Lung (tissue), 12 donors: Measurements from ENCODE around the gene KRTAP5-2. TPM values are rescaled to one million over a fixed set of nuclear protein-coding genes. Genes with fewer than 3 reads are reported as not detected.
"Not testable (repeated sequence)": the region's sequence is repeated elsewhere in the genome, so short reads cannot be mapped to it uniquely, and the experiment has no call there.

ENCODE experiments used
- ATAC-seq: fragments of 200-7000 bp; cut with Tn5 transposase; one replicate; pipeline ENCODE4 v1.9.1; 2020; ENCODE audit warnings: moderate number of reproducible peaks; ENCODE audit not compliant: insufficient read depth, low FRiP score
- DNase-seq, 3 donors: peaks; one replicate each; pipeline ENCODE4 v3.0.0-alpha.2; 2013 to 2017
- H3K27ac ChIP-seq, 2 donors: one replicate each; pipeline ENCODE4 v1.5.1; 2013; ENCODE audit warnings: mild to moderate bottlenecking in 2 of 2, moderate library complexity in 2 of 2, control low read depth in 1 of 2, inconsistent platforms in 1 of 2, low read depth in 1 of 2, low read length in 1 of 2
- H3K27me3 ChIP-seq, 3 donors: one replicate each; pipeline ENCODE4 v1.5.1; 2013; ENCODE audit warnings: low read length in 2 of 3; ENCODE audit not compliant: control insufficient read depth in 3 of 3, insufficient read depth in 3 of 3
- H3K36me3 ChIP-seq, 4 donors: one replicate each; pipeline ENCODE4 v1.5.1; 2013; ENCODE audit warnings: low read length in 4 of 4, mild to moderate bottlenecking in 1 of 4, moderate library complexity in 1 of 4; ENCODE audit not compliant: control insufficient read depth in 4 of 4, insufficient read depth in 4 of 4
- H3K4me1 ChIP-seq, 5 donors: one replicate each; pipeline ENCODE4 v1.5.1; 2013; ENCODE audit warnings: low read length in 5 of 5, mild to moderate bottlenecking in 2 of 5, moderate library complexity in 1 of 5; ENCODE audit not compliant: control insufficient read depth in 5 of 5, insufficient read depth in 5 of 5
- H3K4me3 ChIP-seq: one replicate; pipeline ENCODE4 v1.5.1; 2013; ENCODE audit warnings: mild to moderate bottlenecking, control low read depth, moderate library complexity
- H3K9ac ChIP-seq, 2 donors: one replicate each; pipeline ENCODE4 v1.5.1; 2013; ENCODE audit warnings: low read length in 2 of 2, control low read depth in 1 of 2; ENCODE audit not compliant: insufficient read depth in 1 of 2
- H3K9me3 ChIP-seq, 4 donors: one replicate each; pipeline ENCODE4 v1.5.1; 2013; ENCODE audit warnings: low read length in 3 of 4, mild to moderate bottlenecking in 1 of 4, moderate library complexity in 1 of 4; ENCODE audit not compliant: control insufficient read depth in 4 of 4, insufficient read depth in 3 of 4
- WGBS, 2 donors: extraction: QIAGEN DNeasy Blood & Tissue Kit; methylation state at CpG; one replicate each; pipeline ENCODE4 v1.1.7; 2013; 5-methylcytosine and 5-hydroxymethylcytosine counted together
- polyA plus RNA-seq, 2 donors: library from polyadenylated mRNA; stranded (reverse); fragments of 200-250 nt; gene quantifications; one replicate each; pipeline ENCODE4 v1.2.1, GENCODE V29; 2013
- total RNA-seq, 2 donors: library from RNA; depleted of rRNA in 1 of 2; stranded (reverse); fragments of >200 nt in 1 of 2; gene quantifications; one replicate each; pipeline ENCODE4 v1.2.1, GENCODE V29; 2014 to 2021
- TF ChIP-seq, protein P1 (sequence below): IDR thresholded peaks from 2 replicates; pipeline ENCODE4 v1.5.1; 2012; ENCODE audit warnings: mild to moderate bottlenecking; ENCODE audit errors: control extremely low read depth, extremely low read depth
- donor health status: control.
- donor health status: control.
- donor health status: Bipolar disorder and iron deficiency.
- donor health status: healthy.
- donor health status: DM: yes; HTN: yes; CAD: no.

KRTAP5-2 gene
- total and polyA plus RNA-seq, 4 donors: 0.12 TPM; not detected in 3

DNA sequence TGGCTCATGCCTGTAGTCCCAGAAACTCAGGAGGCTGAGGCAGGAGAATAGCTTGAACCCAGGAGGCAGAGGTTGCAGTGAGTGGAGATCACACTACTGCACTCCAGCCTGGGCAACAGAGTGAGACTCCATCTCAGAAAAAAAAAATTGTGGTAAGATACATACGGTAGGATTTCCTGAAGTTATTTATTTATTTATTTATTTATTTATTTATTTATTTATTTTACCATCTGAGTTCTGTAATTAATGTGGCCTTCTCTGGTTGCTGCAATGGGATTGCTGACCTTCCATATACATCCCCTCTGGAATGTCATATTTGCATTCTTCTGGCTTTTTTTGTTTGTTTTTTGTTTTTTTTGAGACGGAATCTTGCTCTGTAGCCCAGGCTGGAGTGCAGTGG is 15.2 kb downstream of the KRTAP5-2 start:
- not testable (repeated sequence) for H3K4me3 ChIP-seq, ATAC-seq, H3K9me3 ChIP-seq

DNA sequence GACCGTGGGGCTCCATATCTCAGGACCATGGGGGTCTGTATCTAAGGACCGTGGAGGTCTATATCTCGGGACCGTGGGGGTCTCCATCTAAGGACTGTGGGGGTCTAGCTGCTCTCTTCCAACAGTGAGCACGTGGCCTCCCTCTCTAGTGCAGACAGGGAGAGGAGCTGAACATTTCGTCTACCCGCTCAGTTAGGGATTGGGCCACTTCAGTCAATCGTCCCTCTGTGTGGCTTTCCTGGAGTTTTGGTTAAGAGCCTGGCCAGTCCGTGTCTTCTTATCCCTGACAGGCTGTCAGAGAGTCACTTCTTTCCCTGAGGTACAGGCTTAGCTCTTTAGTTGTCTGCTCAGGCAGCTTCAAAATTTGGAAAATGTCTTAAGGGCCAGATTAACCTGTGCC is 16.1 kb downstream of the KRTAP5-2 start:
- no peaks in the 10 kb centered on the region for H3K4me1 ChIP-seq
- TF ChIP-seq, protein P1, sequence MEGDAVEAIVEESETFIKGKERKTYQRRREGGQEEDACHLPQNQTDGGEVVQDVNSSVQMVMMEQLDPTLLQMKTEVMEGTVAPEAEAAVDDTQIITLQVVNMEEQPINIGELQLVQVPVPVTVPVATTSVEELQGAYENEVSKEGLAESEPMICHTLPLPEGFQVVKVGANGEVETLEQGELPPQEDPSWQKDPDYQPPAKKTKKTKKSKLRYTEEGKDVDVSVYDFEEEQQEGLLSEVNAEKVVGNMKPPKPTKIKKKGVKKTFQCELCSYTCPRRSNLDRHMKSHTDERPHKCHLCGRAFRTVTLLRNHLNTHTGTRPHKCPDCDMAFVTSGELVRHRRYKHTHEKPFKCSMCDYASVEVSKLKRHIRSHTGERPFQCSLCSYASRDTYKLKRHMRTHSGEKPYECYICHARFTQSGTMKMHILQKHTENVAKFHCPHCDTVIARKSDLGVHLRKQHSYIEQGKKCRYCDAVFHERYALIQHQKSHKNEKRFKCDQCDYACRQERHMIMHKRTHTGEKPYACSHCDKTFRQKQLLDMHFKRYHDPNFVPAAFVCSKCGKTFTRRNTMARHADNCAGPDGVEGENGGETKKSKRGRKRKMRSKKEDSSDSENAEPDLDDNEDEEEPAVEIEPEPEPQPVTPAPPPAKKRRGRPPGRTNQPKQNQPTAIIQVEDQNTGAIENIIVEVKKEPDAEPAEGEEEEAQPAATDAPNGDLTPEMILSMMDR: no peak
- 82 to 88% methylated on average over 9 of the region's 9 CpGs for WGBS, 2 donors
- H3K9ac ChIP-seq: no peak overlapping the region
- no peak for ATAC-seq
- H3K4me3 ChIP-seq: no peak overlapping the region
- H3K27me3 ChIP-seq: no peaks in the 10 kb centered on the region
- peaks cover 0 to 6% (median 2%) of the 10 kb centered on the region in 4 donors for H3K9me3 ChIP-seq
- H3K36me3 ChIP-seq: peaks cover 0 to 2% (median 0%) of the 10 kb centered on the region in 4 donors
- no peak overlapping the region for H3K27ac ChIP-seq
- DNase-seq: no peak

More for the DNA sequence above, 15.2 kb downstream of the KRTAP5-2 start:
- DNase-seq, H3K4me1 ChIP-seq, H3K27me3 ChIP-seq, H3K9ac ChIP-seq, H3K36me3 ChIP-seq, H3K27ac ChIP-seq: not testable (repeated sequence)
- WGBS, 2 donors: 58 to 65% methylated on average over 2 of the region's 2 CpGs

DNA sequence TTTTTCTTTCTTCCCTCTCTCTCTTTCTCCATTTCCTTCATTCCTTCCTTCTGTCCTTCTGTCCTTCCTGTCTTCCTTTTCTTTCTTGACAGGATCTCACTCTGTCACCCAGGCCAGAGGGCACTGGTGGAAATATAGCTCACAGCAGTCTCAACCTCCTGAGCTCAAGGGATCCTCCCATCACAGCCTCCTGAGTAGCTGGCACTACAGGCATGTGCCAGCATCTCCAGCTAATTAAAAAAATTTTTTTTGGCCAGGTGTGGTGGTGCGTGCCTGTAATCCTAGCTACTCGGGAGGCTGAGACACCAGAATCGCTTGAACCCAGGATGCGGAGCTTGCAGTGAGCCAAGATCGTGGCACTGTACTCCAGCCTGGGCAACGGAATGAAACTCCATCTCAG is 21.3 kb downstream of the KRTAP5-2 start:
- Histone ChIP-seq H3K9me3 (peaks cover 0 to 6% (median 2%) of the 10 kb centered on the region in 4 donors), H3K9ac (no peak overlapping the region), H3K36me3 (no peaks in the 10 kb centered on the region), H3K4me3 (no peak overlapping the region), H3K27ac (no peak overlapping the region), H3K4me1 (no peaks in the 10 kb centered on the region), H3K27me3 (peaks cover 0 to 17% (median 16%) of the 10 kb centered on the region in 3 donors)
- DNase-seq (no peak), ATAC-seq (no peak)
- TF ChIP-seq, protein P1: no peak
- 79 to 89% methylated on average over 6 of the region's 6 CpGs for WGBS, 2 donors

DNA sequence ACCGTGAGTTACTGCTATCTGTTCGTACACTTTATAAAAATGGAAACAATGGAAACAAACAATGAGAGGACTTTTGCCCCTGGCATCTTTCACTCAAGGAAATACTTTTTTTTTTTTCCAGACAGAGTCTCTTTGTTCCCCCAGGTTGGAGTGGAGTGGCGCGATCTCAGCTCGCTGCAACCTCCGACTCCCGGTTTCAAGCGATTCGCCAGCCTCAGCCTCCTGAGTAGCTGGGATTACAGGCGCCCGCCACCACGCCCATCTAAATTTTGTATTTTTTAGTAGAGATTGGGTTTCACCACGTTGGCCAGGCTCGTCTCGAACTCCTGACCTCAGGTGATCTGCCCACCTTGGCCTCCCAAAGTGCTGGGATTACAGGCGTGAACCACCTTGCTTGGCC is 22.3 kb downstream of the KRTAP5-2 start:
- not testable (repeated sequence) for ATAC-seq, H3K4me1 ChIP-seq, H3K36me3 ChIP-seq, DNase-seq, H3K9me3 ChIP-seq, H3K9ac ChIP-seq, H3K27ac ChIP-seq, H3K4me3 ChIP-seq
- WGBS, 2 donors: 82 to 87% methylated on average over 16 of the region's 16 CpGs
- peaks cover 0 to 21% (median 16%) of the 10 kb centered on the region in 3 donors for H3K27me3 ChIP-seq

DNA sequence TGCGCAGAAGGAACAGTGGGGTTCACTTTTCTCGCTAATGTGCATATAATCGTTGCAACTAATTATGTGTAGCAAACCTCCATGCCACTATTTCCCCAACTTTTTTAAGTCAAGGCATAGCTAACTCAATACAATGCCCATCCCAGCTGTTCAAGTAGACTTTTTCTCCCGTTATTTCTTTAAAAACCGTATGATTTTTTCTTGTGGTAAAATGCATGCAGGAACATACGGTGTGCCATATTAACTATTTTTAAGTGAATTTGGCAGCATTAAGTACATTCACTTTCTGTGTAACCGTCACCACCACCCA is 23.2 kb downstream of the KRTAP5-2 start:
- H3K9ac ChIP-seq: no peak overlapping the region
- H3K4me1 ChIP-seq: peaks cover 0 to 5% (median 0%) of the 10 kb centered on the region in 5 donors
- WGBS, 2 donors: 17 to 22% methylated on average over 7 of the region's 7 CpGs
- H3K9me3 ChIP-seq: peaks cover 0 to 6% (median 2%) of the 10 kb centered on the region in 4 donors
- TF ChIP-seq, protein P1: no peak
- no peak overlapping the region for H3K27ac ChIP-seq
- H3K27me3 ChIP-seq: peaks cover 0 to 25% (median 16%) of the 10 kb centered on the region in 3 donors
- H3K36me3 ChIP-seq: no peaks in the 10 kb centered on the region
- DNase-seq: no peak
- no peak for ATAC-seq
- no peak overlapping the region for H3K4me3 ChIP-seq
